Chondrocyte (in vitro differentiated cells): ENCODE measurements around the gene PRR13. TPM values are rescaled to one million over a fixed set of nuclear protein-coding genes. Genes with fewer than 3 reads are reported as not detected.
"Not testable (repeated sequence)": the region's sequence is repeated elsewhere in the genome, so short reads cannot be mapped to it uniquely, and the experiment has no call there.

ENCODE experiments used
- DNase-seq: peaks from one replicate; pipeline ENCODE4 v3.0.0; 2021; ENCODE audit warnings: mixed read lengths, low spot score
- H3K27ac Mint-ChIP-seq: one replicate; pipeline ENCODE4 v1.8.0; 2021; ENCODE audit warnings: mild to moderate bottlenecking, moderate library complexity, mixed read lengths; ENCODE audit not compliant: unreplicated experiment
- H3K27me3 Mint-ChIP-seq: 2 replicates; pipeline ENCODE4 v1.8.0; 2021; ENCODE audit warnings: low read depth, mixed read lengths
- H3K36me3 Mint-ChIP-seq: 2 replicates; pipeline ENCODE4 v1.8.0; 2021; ENCODE audit warnings: low read depth, mixed read lengths
- H3K4me1 Mint-ChIP-seq: 2 replicates; pipeline ENCODE4 v1.8.0; 2021; ENCODE audit warnings: low read depth, mild to moderate bottlenecking, mixed read lengths
- H3K4me3 Mint-ChIP-seq: one replicate; pipeline ENCODE4 v1.8.0; 2021; ENCODE audit warnings: mild to moderate bottlenecking, moderate library complexity, mixed read lengths; ENCODE audit not compliant: unreplicated experiment
- H3K9me3 Mint-ChIP-seq: 2 replicates; pipeline ENCODE4 v1.8.0; 2021; ENCODE audit warnings: low read depth, mixed read lengths
- CTCF ChIP-seq: fragments of 200-600 bp; sonication (generic); IDR thresholded peaks from 2 replicates; pipeline ENCODE4 v1.5.0; 2021; ENCODE audit warnings: antibody characterized with exemption, mild to moderate bottlenecking, moderate library complexity
- total RNA-seq: library from RNA; stranded (reverse); gene quantifications from 3 replicates; pipeline ENCODE4 v1.2.1, GENCODE V29; 2021

The PRR13 gene
- total RNA-seq, 1 donor from 2014 or later: 102 TPM

DNA sequence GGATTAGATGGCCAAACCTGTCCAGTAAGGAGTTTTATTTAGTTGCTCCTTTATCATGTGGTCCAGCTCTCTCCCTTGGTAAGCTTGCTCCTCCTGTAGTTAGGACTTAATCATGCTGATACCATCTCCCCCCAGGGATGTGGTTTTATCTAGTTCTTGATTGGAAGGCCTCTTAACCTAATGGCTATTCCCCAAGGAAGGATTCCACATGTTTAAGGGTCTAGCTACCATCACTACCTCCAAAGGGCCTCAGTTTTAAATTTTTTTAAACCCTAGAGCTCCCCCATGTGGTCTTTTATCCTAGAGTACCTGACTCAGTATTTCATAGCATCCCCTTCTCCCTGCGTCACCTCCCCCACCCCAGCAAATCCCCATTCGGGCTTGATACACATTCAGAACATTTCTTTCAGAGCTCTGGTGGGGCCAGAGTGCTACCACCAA, 35.3 kb downstream of the PRR13 start:
- no peak for DNase-seq
- no peaks in the 10 kb centered on the region for H3K27me3 Mint-ChIP-seq
- peaks cover 47% of the 10 kb centered on the region for H3K36me3 Mint-ChIP-seq
- peak; percentile 73 for TF ChIP-seq CTCF
- no peak overlapping the region for H3K4me3 Mint-ChIP-seq
- no peaks in the 10 kb centered on the region for H3K9me3 Mint-ChIP-seq
- peaks cover 63% of the 10 kb centered on the region for H3K4me1 Mint-ChIP-seq
- peak overlapping the region; percentile 74 for H3K27ac Mint-ChIP-seq

GRCh38 chr12:53478865-53479264, 37.3 kb downstream of the PRR13 start:
- no peaks in the 10 kb centered on the region for H3K27me3 Mint-ChIP-seq
- peaks cover 46% of the 10 kb centered on the region for H3K36me3 Mint-ChIP-seq
- H3K27ac Mint-ChIP-seq: peak overlapping the region; percentile 63
- no peak for TF ChIP-seq CTCF
- DNase-seq: no peak
- H3K4me1 Mint-ChIP-seq: peaks cover 59% of the 10 kb centered on the region
- H3K9me3 Mint-ChIP-seq: no peaks in the 10 kb centered on the region
- no peak overlapping the region for H3K4me3 Mint-ChIP-seq

- Mint-ChIP-seq H3K4me3 (no peak overlapping the region), H3K27ac (peak overlapping the region; percentile 57), H3K27me3 (no peaks in the 10 kb centered on the region), H3K9me3 (no peaks in the 10 kb centered on the region), H3K4me1 (peaks cover 57% of the 10 kb centered on the region), H3K36me3 (peaks cover 42% of the 10 kb centered on the region)
- TF ChIP-seq CTCF: no peak
- no peak for DNase-seq
Observed at GRCh38 chr12:53479331-53479730, 37.8 kb downstream of the PRR13 start.

GRCh38 chr12:53480491-53481442, 39.2 kb downstream of the PRR13 start:
- DNase-seq: no peak
- Mint-ChIP-seq H3K4me1 (peaks cover 49% of the 10 kb centered on the region), H3K36me3 (peaks cover 35% of the 10 kb centered on the region), H3K27me3 (no peaks in the 10 kb centered on the region), H3K4me3 (no peak overlapping the region), H3K9me3 (no peaks in the 10 kb centered on the region), H3K27ac (peak overlapping the region; percentile 36)
- no peak for TF ChIP-seq CTCF

DNA sequence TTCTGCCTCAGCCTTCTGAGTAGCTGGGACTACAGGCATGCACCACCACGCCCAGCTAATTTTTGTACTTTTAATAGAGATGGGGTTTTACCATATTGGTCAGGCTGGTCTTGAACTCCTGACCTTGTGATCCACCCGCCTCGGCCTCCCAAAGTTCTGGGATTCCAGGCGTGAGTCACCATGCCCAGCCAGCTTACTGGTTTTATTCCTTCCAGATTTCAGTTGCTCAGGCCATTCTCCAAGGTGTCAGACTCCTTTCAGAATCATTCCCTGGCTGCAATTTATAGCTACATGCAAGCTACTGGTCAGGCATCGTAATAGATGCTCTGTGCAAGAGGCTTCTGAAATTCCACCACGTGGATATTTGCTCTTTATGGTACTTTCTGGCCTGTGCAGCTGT, 39.9 kb downstream of the PRR13 start:
- H3K4me3 Mint-ChIP-seq, DNase-seq, H3K9me3 Mint-ChIP-seq, H3K27me3 Mint-ChIP-seq: not testable (repeated sequence)
- Mint-ChIP-seq H3K27ac (peak overlapping the region; percentile 38), H3K4me1 (peaks cover 44% of the 10 kb centered on the region), H3K36me3 (peaks cover 29% of the 10 kb centered on the region)
